Measurements from ENCODE around the gene FOXN3.

- TF ChIP-seq POLR2A (IDR thresholded peaks at IDR 0.05; ENCODE audit: low read length) (no peak), GATA1 (IDR thresholded peaks at IDR 0.05; ENCODE audit: low read depth, low read length) (no peak)
These were observed 39.5 kb downstream of the FOXN3 start for GRCh38 chr14:89377544-89377943.

Measured in erythroblast (primary cell).